ENCODE data around the gene KRT85. TPM values are rescaled to one million over a fixed set of nuclear protein-coding genes. Genes with fewer than 3 reads are reported as not detected.

KRT85 gene
- total RNA-seq, 2 experiments from 2014 or later: not detected

DNA sequence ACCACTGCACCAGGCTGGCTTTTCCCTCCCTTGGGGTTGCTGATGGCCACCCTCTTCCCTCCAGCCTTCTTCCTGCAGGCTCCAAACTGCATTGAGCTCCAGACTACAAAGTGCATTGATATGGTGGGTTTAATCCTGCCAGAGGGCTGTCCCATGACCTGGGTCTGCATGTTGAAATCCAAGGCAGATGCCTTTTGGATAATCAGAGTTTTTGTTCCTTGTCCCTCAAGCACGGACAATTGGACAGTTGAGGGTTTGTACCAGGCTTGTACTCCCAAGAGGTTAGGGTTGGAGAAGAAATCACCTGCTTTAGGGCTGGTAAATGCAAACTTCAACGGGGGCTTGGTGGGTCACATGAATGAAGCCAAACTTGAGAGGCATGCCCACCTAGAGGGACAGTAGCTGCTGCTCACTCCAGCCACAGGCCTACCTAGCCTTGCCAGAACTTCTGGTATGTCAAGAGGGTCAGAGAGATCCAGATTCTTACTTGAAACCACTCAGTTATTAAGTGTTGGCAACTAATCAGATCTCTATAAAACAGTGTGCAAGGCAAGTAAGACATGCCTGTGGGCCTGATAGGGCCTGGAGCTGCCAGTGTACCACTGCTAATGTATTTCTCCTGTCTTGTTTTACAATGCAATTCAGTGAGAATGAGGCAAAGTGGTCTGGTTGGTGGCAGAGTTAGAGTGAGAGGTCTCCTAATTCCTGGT is 24.3 kb downstream of the KRT85 start:
- Mint-ChIP-seq H3K4me1 (ENCODE audit: low read depth) (no peaks in the 10 kb centered on the region), H3K36me3 (ENCODE audit: low read depth) (no peaks in the 10 kb centered on the region), H3K27me3 (peaks cover 4% of the 10 kb centered on the region), H3K27ac (no peak overlapping the region), H3K4me3 (no peak overlapping the region), H3K9me3 (no peaks in the 10 kb centered on the region)
- no peak for DNase-seq
- peaks cover 0 to 5% of the 10 kb centered on the region in 2 experiments for H3K9me3 ChIP-seq (ENCODE audit: control insufficient read depth in 1 of 2, insufficient read depth in 1 of 2, low read length in 2 of 2)
- no peaks in the 10 kb centered on the region for H3K4me1 ChIP-seq (ENCODE audit: insufficient read depth, low read length)
- no peak overlapping the region for H3K27ac ChIP-seq (ENCODE audit: low read depth in 1 of 2, low read length in 2 of 2)
- TF ChIP-seq, protein P1, sequence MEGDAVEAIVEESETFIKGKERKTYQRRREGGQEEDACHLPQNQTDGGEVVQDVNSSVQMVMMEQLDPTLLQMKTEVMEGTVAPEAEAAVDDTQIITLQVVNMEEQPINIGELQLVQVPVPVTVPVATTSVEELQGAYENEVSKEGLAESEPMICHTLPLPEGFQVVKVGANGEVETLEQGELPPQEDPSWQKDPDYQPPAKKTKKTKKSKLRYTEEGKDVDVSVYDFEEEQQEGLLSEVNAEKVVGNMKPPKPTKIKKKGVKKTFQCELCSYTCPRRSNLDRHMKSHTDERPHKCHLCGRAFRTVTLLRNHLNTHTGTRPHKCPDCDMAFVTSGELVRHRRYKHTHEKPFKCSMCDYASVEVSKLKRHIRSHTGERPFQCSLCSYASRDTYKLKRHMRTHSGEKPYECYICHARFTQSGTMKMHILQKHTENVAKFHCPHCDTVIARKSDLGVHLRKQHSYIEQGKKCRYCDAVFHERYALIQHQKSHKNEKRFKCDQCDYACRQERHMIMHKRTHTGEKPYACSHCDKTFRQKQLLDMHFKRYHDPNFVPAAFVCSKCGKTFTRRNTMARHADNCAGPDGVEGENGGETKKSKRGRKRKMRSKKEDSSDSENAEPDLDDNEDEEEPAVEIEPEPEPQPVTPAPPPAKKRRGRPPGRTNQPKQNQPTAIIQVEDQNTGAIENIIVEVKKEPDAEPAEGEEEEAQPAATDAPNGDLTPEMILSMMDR (IDR thresholded peaks at IDR 0.05): no peak
- H3K36me3 ChIP-seq (ENCODE audit: insufficient read depth, low read length): no peaks in the 10 kb centered on the region
- ChIA-PET CTCF (no interaction called here), POLR2A (no interaction called here)
- no peaks in the 10 kb centered on the region for H3K27me3 ChIP-seq (ENCODE audit: control insufficient read depth in 1 of 2, insufficient read depth in 2 of 2, low read length in 2 of 2)
- intact Hi-C loops (cut with DNase I, micrococcal nuclease): no loop called here
- H3K4me3 ChIP-seq (ENCODE audit: low read length): no peak overlapping the region
- ATAC-seq (ENCODE audit: poor library complexity): no peak

DNA sequence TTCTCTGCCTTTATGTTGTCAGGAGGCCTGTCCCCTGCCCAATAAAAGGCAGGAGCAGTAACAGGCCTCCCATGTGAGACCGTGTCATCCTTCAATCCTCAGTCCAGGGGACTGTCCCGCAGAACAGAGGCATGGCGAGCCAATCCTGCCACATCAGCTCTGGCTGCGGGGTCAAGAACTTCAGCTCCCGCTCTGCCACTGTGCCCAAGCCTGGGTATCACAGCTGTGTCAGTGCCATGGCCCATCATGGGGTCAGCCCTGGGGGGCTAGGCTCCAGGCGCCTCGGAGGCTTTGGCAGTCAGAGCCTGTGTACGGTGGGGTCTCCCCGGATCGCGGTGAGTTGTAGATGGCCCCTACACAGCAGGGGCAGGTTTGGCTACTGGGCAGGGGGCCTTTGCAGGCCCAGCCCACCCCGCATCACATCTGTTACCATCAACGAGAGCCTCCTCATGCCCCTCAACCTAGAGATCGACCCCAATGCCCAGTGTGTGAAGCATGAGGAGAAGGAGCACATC is 26.2 kb downstream of the KRT85 start:
- CTCF ChIA-PET: no interaction called here
- Histone ChIP-seq H3K4me3 (ENCODE audit: low read length) (no peak overlapping the region), H3K27ac (ENCODE audit: low read depth in 1 of 2, low read length in 2 of 2) (no peak overlapping the region), H3K4me1 (ENCODE audit: insufficient read depth, low read length) (no peaks in the 10 kb centered on the region), H3K36me3 (ENCODE audit: insufficient read depth, low read length) (no peaks in the 10 kb centered on the region), H3K27me3 (ENCODE audit: control insufficient read depth in 1 of 2, insufficient read depth in 2 of 2, low read length in 2 of 2) (no peaks in the 10 kb centered on the region), H3K9me3 (ENCODE audit: control insufficient read depth in 1 of 2, insufficient read depth in 1 of 2, low read length in 2 of 2) (peaks cover 0 to 5% of the 10 kb centered on the region in 2 experiments)
- intact Hi-C loops (cut with DNase I, micrococcal nuclease): no loop called here
- H3K36me3 Mint-ChIP-seq (ENCODE audit: low read depth): no peaks in the 10 kb centered on the region
- H3K4me1 Mint-ChIP-seq (ENCODE audit: low read depth): no peaks in the 10 kb centered on the region
- no peak overlapping the region for H3K27ac Mint-ChIP-seq
- POLR2A ChIA-PET: no interaction called here
- peaks cover 4% of the 10 kb centered on the region for H3K27me3 Mint-ChIP-seq
- DNase-seq: no peak
- H3K4me3 Mint-ChIP-seq: no peak overlapping the region
- H3K9me3 Mint-ChIP-seq: no peaks in the 10 kb centered on the region
- ATAC-seq (ENCODE audit: poor library complexity): no peak
- TF ChIP-seq, protein P1 (IDR thresholded peaks at IDR 0.05): no peak

DNA sequence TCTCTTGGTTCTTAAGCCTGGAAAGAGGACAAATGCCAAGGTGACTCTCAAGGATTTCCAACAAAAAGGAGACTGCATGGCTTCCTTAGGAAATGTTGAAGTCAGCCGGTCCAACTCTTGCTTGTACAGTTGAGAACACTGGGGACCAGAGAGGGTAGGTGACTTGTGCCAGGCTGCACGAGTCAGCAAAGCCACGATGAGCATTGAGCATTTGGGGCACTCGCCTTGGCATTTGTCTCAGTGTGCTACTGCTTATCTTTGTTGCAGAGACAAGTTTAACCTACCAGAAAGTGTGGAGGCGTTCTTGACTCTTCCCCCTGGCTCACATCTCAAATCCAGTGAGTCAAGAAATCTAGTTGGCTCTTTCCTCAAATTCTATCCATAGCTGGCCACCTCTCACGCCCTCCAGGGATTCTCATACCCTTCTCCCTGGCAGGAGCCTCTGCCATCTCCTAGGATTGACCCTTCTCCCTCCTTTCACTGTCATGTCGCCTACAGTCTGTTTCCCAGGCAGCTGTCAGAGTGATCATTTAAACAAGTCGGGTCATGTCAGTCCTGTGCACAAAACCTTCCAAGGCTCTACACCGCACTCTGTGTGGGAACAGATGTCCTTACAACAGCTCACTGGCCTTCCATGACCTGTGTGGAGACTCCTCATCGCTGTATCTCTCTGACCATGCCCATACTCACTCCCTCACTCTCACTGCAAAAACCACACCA is 28.9 kb downstream of the KRT85 start:
- Histone ChIP-seq H3K27me3 (ENCODE audit: control insufficient read depth in 1 of 2, insufficient read depth in 2 of 2, low read length in 2 of 2) (peaks cover 0 to 6% of the 10 kb centered on the region in 2 experiments), H3K4me3 (ENCODE audit: low read length) (no peak overlapping the region), H3K4me1 (ENCODE audit: insufficient read depth, low read length) (no peaks in the 10 kb centered on the region), H3K27ac (ENCODE audit: low read depth in 1 of 2, low read length in 2 of 2) (no peak overlapping the region), H3K36me3 (ENCODE audit: insufficient read depth, low read length) (no peaks in the 10 kb centered on the region), H3K9me3 (ENCODE audit: control insufficient read depth in 1 of 2, insufficient read depth in 1 of 2, low read length in 2 of 2) (peaks cover 0 to 4% of the 10 kb centered on the region in 2 experiments)
- TF ChIP-seq, protein P1 (IDR thresholded peaks at IDR 0.05): no peak
- Mint-ChIP-seq H3K4me1 (ENCODE audit: low read depth) (no peaks in the 10 kb centered on the region), H3K27me3 (peaks cover 11% of the 10 kb centered on the region), H3K9me3 (no peaks in the 10 kb centered on the region), H3K27ac (no peak overlapping the region), H3K36me3 (ENCODE audit: low read depth) (no peaks in the 10 kb centered on the region), H3K4me3 (no peak overlapping the region)
- intact Hi-C loops (cut with DNase I, micrococcal nuclease): no loop called here
- DNase-seq: no peak
- ChIA-PET POLR2A (no interaction called here), CTCF (interaction anchor here (2.4 kb wide), 1 partner anchor 11 kb away, joined by 12 read pairs; no protein-coding TSS in a partner anchor)
- no peak for ATAC-seq (ENCODE audit: poor library complexity)
